ENCODE measurements around the gene RAD51B. TPM values are rescaled to one million over a fixed set of nuclear protein-coding genes. Genes with fewer than 3 reads are reported as not detected.

The RAD51B gene
- total RNA-seq, 1 experiment from 2014 or later = 14.2 TPM

DNA sequence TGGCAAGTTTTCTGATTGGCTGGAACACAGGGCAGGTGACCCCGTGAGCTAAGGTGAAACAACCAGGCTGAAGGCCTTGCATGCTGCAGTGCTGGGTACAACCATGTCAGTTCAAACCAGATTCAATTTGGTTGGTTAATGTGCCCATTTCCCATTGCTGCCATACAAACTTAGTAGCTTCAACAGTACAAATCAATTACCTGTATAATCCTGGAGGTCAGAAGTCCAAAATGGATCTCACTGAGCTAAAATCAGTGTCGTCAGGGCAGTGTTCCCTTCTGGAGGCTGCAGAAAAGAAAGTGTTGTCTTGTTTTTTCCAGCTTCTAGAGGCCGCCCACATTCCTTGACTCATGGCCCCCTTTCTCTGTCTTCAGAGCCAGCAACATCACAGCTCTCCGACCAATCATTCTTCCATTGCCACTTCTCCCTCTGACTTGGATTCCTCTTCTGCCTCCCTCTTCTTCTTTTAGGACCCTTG lies 751.6 kb downstream of the RAD51B start (continued):
- TF ChIP-seq, protein P1, sequence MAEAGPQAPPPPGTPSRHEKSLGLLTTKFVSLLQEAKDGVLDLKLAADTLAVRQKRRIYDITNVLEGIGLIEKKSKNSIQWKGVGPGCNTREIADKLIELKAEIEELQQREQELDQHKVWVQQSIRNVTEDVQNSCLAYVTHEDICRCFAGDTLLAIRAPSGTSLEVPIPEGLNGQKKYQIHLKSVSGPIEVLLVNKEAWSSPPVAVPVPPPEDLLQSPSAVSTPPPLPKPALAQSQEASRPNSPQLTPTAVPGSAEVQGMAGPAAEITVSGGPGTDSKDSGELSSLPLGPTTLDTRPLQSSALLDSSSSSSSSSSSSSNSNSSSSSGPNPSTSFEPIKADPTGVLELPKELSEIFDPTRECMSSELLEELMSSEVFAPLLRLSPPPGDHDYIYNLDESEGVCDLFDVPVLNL (CRISPR knock-in tag; IDR thresholded peaks at IDR 0.05; ENCODE audit: borderline replicate concordance, low read depth) = no peak
- TF ChIP-seq, protein P2, sequence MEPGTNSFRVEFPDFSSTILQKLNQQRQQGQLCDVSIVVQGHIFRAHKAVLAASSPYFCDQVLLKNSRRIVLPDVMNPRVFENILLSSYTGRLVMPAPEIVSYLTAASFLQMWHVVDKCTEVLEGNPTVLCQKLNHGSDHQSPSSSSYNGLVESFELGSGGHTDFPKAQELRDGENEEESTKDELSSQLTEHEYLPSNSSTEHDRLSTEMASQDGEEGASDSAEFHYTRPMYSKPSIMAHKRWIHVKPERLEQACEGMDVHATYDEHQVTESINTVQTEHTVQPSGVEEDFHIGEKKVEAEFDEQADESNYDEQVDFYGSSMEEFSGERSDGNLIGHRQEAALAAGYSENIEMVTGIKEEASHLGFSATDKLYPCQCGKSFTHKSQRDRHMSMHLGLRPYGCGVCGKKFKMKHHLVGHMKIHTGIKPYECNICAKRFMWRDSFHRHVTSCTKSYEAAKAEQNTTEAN (CRISPR knock-in tag; IDR thresholded peaks at IDR 0.05) = no peak
- no peak for TF ChIP-seq TCF7 (CRISPR knock-in tag; IDR thresholded peaks at IDR 0.05; ENCODE audit: low read depth)
- TF ChIP-seq ATF1 (CRISPR knock-in tag; IDR thresholded peaks at IDR 0.05) = no peak

DNA sequence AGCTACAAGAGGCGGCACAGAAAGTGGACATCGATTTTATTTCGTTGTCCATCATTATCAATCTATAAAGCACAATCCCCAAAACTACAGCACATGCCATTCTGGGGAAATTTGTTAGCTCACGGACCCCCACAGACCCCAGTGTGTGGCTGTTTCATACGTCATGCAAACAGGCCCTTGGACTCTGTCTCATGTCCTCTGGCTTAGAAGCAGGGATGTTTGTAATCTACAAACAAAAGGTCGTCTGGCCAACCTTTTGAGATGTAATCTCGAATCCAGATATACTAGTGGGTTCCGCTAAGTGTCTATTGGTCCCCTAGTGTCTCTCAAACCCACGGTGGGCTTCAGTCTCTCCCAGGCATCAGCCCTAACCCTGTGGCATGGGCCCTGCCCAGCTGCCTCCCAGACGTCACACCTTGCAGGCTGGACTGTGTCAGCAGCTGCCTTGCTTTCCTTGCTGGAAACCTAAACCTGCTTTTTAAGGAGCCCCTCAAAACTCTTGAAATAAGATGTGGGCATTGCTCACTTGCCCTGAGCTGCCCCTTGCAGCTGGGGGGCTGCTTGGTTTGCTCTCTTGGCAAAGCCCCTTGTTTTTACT lies 752.4 kb downstream of the RAD51B start:
- no peak overlapping the region for H3K27ac Mint-ChIP-seq
- POLR2A ChIA-PET = no interaction called here
- CTCF ChIA-PET = no interaction called here
- H3K4me1 Mint-ChIP-seq = no peaks in the 10 kb centered on the region
- H3K9me3 Mint-ChIP-seq = peaks cover 9% of the 10 kb centered on the region
- H3K36me3 Mint-ChIP-seq = peaks cover 2% of the 10 kb centered on the region
- no peak for DNase-seq (ENCODE audit: low spot score)
- H3K27me3 Mint-ChIP-seq (ENCODE audit: low read depth) = no peaks in the 10 kb centered on the region
- no peak overlapping the region for H3K4me3 Mint-ChIP-seq
- ATAC-seq = no peak
- TF ChIP-seq ZNF138 (CRISPR knock-in tag; conservative IDR thresholded peaks at IDR 0.05) = no peak
- TF ChIP-seq SMAD3 (CRISPR knock-in tag; IDR thresholded peaks at IDR 0.05; ENCODE audit: borderline replicate concordance) = no peak
- TF ChIP-seq SMAD4 (CRISPR knock-in tag; IDR thresholded peaks at IDR 0.05) = no peak
- no peak for TF ChIP-seq FOXK1 (CRISPR knock-in tag; IDR thresholded peaks at IDR 0.05)
- TF ChIP-seq CBFB (CRISPR knock-in tag; IDR thresholded peaks at IDR 0.05; ENCODE audit: low read depth) = no peak
- TF ChIP-seq MYBL2 (CRISPR knock-in tag; IDR thresholded peaks at IDR 0.05) = no peak
- TF ChIP-seq, protein P3, sequence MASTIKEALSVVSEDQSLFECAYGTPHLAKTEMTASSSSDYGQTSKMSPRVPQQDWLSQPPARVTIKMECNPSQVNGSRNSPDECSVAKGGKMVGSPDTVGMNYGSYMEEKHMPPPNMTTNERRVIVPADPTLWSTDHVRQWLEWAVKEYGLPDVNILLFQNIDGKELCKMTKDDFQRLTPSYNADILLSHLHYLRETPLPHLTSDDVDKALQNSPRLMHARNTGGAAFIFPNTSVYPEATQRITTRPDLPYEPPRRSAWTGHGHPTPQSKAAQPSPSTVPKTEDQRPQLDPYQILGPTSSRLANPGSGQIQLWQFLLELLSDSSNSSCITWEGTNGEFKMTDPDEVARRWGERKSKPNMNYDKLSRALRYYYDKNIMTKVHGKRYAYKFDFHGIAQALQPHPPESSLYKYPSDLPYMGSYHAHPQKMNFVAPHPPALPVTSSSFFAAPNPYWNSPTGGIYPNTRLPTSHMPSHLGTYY (CRISPR knock-in tag; IDR thresholded peaks at IDR 0.05) = no peak
- no peak for TF ChIP-seq NR1H2 (CRISPR knock-in tag; IDR thresholded peaks at IDR 0.05)
- TF ChIP-seq, protein P4, sequence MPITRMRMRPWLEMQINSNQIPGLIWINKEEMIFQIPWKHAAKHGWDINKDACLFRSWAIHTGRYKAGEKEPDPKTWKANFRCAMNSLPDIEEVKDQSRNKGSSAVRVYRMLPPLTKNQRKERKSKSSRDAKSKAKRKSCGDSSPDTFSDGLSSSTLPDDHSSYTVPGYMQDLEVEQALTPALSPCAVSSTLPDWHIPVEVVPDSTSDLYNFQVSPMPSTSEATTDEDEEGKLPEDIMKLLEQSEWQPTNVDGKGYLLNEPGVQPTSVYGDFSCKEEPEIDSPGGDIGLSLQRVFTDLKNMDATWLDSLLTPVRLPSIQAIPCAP (CRISPR knock-in tag; IDR thresholded peaks at IDR 0.05) = no peak
- TF ChIP-seq, protein P5, sequence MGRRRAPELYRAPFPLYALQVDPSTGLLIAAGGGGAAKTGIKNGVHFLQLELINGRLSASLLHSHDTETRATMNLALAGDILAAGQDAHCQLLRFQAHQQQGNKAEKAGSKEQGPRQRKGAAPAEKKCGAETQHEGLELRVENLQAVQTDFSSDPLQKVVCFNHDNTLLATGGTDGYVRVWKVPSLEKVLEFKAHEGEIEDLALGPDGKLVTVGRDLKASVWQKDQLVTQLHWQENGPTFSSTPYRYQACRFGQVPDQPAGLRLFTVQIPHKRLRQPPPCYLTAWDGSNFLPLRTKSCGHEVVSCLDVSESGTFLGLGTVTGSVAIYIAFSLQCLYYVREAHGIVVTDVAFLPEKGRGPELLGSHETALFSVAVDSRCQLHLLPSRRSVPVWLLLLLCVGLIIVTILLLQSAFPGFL (CRISPR knock-in tag; IDR thresholded peaks at IDR 0.05; ENCODE audit: borderline replicate concordance) = no peak
- no peak for TF ChIP-seq CREM (CRISPR knock-in tag; IDR thresholded peaks at IDR 0.05)
- TF ChIP-seq, protein P6, sequence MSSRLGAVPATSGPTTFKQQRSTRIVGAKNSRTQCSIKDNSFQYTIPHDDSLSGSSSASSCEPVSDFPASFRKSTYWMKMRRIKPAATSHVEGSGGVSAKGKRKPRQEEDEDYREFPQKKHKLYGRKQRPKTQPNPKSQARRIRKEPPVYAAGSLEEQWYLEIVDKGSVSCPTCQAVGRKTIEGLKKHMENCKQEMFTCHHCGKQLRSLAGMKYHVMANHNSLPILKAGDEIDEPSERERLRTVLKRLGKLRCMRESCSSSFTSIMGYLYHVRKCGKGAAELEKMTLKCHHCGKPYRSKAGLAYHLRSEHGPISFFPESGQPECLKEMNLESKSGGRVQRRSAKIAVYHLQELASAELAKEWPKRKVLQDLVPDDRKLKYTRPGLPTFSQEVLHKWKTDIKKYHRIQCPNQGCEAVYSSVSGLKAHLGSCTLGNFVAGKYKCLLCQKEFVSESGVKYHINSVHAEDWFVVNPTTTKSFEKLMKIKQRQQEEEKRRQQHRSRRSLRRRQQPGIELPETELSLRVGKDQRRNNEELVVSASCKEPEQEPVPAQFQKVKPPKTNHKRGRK (CRISPR knock-in tag; IDR thresholded peaks at IDR 0.05; ENCODE audit: borderline replicate concordance) = no peak
- TF ChIP-seq, protein P7, sequence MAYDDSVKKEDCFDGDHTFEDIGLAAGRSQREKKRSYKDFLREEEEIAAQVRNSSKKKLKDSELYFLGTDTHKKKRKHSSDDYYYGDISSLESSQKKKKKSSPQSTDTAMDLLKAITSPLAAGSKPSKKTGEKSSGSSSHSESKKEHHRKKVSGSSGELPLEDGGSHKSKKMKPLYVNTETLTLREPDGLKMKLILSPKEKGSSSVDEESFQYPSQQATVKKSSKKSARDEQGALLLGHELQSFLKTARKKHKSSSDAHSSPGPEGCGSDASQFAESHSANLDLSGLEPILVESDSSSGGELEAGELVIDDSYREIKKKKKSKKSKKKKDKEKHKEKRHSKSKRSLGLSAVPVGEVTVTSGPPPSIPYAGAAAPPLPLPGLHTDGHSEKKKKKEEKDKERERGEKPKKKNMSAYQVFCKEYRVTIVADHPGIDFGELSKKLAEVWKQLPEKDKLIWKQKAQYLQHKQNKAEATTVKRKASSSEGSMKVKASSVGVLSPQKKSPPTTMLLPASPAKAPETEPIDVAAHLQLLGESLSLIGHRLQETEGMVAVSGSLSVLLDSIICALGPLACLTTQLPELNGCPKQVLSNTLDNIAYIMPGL (CRISPR knock-in tag; IDR thresholded peaks at IDR 0.05) = no peak
- TF ChIP-seq, protein P8, sequence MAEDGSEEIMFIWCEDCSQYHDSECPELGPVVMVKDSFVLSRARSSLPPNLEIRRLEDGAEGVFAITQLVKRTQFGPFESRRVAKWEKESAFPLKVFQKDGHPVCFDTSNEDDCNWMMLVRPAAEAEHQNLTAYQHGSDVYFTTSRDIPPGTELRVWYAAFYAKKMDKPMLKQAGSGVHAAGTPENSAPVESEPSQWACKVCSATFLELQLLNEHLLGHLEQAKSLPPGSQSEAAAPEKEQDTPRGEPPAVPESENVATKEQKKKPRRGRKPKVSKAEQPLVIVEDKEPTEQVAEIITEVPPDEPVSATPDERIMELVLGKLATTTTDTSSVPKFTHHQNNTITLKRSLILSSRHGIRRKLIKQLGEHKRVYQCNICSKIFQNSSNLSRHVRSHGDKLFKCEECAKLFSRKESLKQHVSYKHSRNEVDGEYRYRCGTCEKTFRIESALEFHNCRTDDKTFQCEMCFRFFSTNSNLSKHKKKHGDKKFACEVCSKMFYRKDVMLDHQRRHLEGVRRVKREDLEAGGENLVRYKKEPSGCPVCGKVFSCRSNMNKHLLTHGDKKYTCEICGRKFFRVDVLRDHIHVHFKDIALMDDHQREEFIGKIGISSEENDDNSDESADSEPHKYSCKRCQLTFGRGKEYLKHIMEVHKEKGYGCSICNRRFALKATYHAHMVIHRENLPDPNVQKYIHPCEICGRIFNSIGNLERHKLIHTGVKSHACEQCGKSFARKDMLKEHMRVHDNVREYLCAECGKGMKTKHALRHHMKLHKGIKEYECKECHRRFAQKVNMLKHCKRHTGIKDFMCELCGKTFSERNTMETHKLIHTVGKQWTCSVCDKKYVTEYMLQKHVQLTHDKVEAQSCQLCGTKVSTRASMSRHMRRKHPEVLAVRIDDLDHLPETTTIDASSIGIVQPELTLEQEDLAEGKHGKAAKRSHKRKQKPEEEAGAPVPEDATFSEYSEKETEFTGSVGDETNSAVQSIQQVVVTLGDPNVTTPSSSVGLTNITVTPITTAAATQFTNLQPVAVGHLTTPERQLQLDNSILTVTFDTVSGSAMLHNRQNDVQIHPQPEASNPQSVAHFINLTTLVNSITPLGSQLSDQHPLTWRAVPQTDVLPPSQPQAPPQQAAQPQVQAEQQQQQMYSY (CRISPR knock-in tag; IDR thresholded peaks at IDR 0.05) = no peak
- TF ChIP-seq, protein P2 (CRISPR knock-in tag; IDR thresholded peaks at IDR 0.05) = no peak
